Measurements from ENCODE around the gene PAPPA. TPM values are rescaled to one million over a fixed set of nuclear protein-coding genes. Genes with fewer than 3 reads are reported as not detected.

Gene PAPPA
- polyA plus RNA-seq, 1 of the 3 experiments (the other 2 are of a cell fraction): 44.5 TPM

DNA sequence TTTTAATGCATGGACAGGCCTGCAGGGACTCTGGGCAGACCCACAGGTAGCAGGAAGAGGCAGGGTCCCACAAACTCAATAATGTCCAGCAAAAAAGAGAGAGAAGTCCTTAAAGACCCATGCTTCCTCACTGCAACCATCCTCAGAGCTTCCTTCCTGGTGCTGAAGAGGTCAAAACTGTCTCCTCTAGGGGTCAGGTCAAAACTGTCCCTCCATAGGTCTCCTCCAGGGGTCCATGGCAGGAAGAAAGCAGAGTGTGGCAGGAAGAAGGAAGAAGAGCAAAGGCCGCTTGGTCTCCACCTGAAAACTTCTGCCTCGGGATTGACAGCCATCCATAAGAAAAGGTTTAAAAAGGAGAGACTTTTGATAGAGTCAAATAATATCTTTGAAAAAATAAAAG lies 271.7 kb downstream of the PAPPA start:
- peaks cover 0 to 13% of the 10 kb centered on the region in 2 experiments for H3K36me3 ChIP-seq (replicated peaks in 1 of 2; ENCODE audit: control insufficient read depth in 1 of 2, insufficient read depth in 2 of 2, low read length in 1 of 2)
- no peaks in the 10 kb centered on the region for H3K4me1 ChIP-seq (ENCODE audit: control insufficient read depth in 1 of 2, insufficient read depth in 2 of 2, low read depth in 1 of 2, low read length in 1 of 2)
- no peak overlapping the region for H2AFZ ChIP-seq (ENCODE audit: low read depth)
- 86% methylated on average over 2 of the region's 2 CpGs for WGBS (ENCODE audit: low lambda C conversion rate)
- no peaks in the 10 kb centered on the region for H3K27me3 ChIP-seq (ENCODE audit: insufficient read depth)
- no peaks in the 10 kb centered on the region for H4K20me1 ChIP-seq (ENCODE audit: insufficient read depth)
- no peak overlapping the region for H3K4me2 ChIP-seq
- no peaks in the 10 kb centered on the region for H3K9me3 ChIP-seq
- no peak for DNase-seq
- H3K79me2 ChIP-seq (ENCODE audit: insufficient read depth): no peaks in the 10 kb centered on the region
- no peak overlapping the region for H3K4me3 ChIP-seq (ENCODE audit: low read depth in 2 of 2, low read length in 1 of 2)
- TF ChIP-seq RXRA (IDR thresholded peaks at IDR 0.05; ENCODE audit: borderline replicate concordance, low read depth): no peak
- no peak for TF ChIP-seq RCOR1 (IDR thresholded peaks at IDR 0.05; ENCODE audit: low read length)
- TF ChIP-seq RAD21 (IDR thresholded peaks at IDR 0.05; ENCODE audit: low read length): no peak
- TF ChIP-seq, protein P1, sequence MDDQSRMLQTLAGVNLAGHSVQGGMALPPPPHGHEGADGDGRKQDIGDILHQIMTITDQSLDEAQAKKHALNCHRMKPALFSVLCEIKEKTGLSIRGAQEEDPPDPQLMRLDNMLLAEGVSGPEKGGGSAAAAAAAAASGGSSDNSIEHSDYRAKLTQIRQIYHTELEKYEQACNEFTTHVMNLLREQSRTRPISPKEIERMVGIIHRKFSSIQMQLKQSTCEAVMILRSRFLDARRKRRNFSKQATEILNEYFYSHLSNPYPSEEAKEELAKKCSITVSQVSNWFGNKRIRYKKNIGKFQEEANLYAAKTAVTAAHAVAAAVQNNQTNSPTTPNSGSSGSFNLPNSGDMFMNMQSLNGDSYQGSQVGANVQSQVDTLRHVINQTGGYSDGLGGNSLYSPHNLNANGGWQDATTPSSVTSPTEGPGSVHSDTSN (IDR thresholded peaks at IDR 0.05): no peak
- TF ChIP-seq, protein P2, sequence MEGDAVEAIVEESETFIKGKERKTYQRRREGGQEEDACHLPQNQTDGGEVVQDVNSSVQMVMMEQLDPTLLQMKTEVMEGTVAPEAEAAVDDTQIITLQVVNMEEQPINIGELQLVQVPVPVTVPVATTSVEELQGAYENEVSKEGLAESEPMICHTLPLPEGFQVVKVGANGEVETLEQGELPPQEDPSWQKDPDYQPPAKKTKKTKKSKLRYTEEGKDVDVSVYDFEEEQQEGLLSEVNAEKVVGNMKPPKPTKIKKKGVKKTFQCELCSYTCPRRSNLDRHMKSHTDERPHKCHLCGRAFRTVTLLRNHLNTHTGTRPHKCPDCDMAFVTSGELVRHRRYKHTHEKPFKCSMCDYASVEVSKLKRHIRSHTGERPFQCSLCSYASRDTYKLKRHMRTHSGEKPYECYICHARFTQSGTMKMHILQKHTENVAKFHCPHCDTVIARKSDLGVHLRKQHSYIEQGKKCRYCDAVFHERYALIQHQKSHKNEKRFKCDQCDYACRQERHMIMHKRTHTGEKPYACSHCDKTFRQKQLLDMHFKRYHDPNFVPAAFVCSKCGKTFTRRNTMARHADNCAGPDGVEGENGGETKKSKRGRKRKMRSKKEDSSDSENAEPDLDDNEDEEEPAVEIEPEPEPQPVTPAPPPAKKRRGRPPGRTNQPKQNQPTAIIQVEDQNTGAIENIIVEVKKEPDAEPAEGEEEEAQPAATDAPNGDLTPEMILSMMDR (IDR thresholded peaks at IDR 0.05): no peak
- TF ChIP-seq NRF1 (IDR thresholded peaks at IDR 0.05; ENCODE audit: low read depth, low read length): no peak
- no peak for TF ChIP-seq MXI1 (IDR thresholded peaks at IDR 0.05; ENCODE audit: low read depth, low read length)
- H3K9me2 ChIP-seq: no peaks in the 10 kb centered on the region
- no peak overlapping the region for H3K27ac ChIP-seq (ENCODE audit: low read depth in 2 of 2, low read length in 1 of 2)
- CTCF ChIA-PET: no interaction called here
- no peaks in the 10 kb centered on the region for H3F3A ChIP-seq (replicated peaks; ENCODE audit: insufficient read depth)
- H3K9ac ChIP-seq: no peak overlapping the region
- POLR2A ChIA-PET: no interaction called here

DNA sequence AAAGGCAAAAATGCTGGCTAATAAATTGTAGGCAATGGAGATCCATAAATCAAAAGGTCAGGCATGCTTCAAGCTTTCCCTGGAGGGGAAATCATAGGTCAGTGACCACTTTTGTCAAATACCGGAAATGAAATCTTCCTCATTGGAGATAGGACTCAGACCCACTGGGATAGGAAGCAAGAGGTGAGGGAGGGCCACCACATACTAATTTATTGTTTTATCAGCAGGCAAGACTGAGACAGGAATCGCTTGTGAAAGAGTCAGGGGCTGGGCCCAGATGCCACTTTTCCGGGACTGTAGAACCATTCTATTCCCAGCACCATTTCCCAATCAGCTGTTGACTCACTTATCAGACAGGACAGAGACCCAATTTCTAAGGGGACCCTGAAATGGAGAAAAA lies 277.3 kb downstream of the PAPPA start:
- Histone ChIP-seq H2AFZ (ENCODE audit: low read depth) (no peak overlapping the region), H3K27ac (ENCODE audit: low read depth in 2 of 2, low read length in 1 of 2) (no peak overlapping the region), H3K27me3 (ENCODE audit: insufficient read depth) (no peaks in the 10 kb centered on the region), H3K4me2 (no peak overlapping the region), H3F3A (replicated peaks; ENCODE audit: insufficient read depth) (no peaks in the 10 kb centered on the region), H3K36me3 (replicated peaks in 1 of 2; ENCODE audit: control insufficient read depth in 1 of 2, insufficient read depth in 2 of 2, low read length in 1 of 2) (peaks cover 0 to 3% of the 10 kb centered on the region in 2 experiments), H3K9me3 (no peaks in the 10 kb centered on the region), H3K9me2 (no peaks in the 10 kb centered on the region), H3K4me3 (ENCODE audit: low read depth in 2 of 2, low read length in 1 of 2) (no peak overlapping the region), H3K79me2 (ENCODE audit: insufficient read depth) (no peaks in the 10 kb centered on the region), H4K20me1 (ENCODE audit: insufficient read depth) (no peaks in the 10 kb centered on the region), H3K4me1 (ENCODE audit: control insufficient read depth in 1 of 2, insufficient read depth in 2 of 2, low read depth in 1 of 2, low read length in 1 of 2) (no peaks in the 10 kb centered on the region), H3K9ac (no peak overlapping the region)
- 93% methylated on average over 3 of the region's 3 CpGs for WGBS (ENCODE audit: low lambda C conversion rate)
- ChIA-PET CTCF (no interaction called here), POLR2A (no interaction called here)
- TF ChIP-seq GABPA (IDR thresholded peaks at IDR 0.05; ENCODE audit: low read depth): no peak
- DNase-seq: no peak

DNA sequence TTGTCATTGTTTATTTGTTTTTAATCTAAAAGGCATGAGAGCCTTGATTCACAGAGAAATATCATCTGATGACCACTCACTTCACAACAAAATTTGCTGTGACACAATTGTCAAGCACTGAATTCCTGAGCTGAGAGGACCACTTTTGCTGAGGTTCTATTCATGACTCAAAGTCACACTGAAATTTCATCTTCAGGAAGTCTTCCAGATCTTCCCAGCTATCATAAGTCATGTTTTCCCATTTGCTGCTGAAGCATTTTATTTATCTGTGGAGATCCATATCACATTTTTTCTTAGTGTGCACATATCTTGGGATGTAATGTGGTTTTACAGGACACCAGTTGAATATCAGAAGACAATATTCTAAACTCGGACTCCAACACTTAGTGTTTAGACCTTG lies 278.5 kb downstream of the PAPPA start:
- no peaks in the 10 kb centered on the region for H3K9me3 ChIP-seq
- WGBS (ENCODE audit: low lambda C conversion rate): 92% methylated on average over 1 of the region's 1 CpG
- H3K9me2 ChIP-seq: no peaks in the 10 kb centered on the region
- ChIA-PET POLR2A (no interaction called here), CTCF (interaction anchor here (0.6 to 1.2 kb wide), 2 partner anchors 117 to 848 kb away, joined by 3 read pairs; no protein-coding TSS in a partner anchor)
- H2AFZ ChIP-seq (ENCODE audit: low read depth): no peak overlapping the region
- H3K36me3 ChIP-seq (replicated peaks in 1 of 2; ENCODE audit: control insufficient read depth in 1 of 2, insufficient read depth in 2 of 2, low read length in 1 of 2): no peaks in the 10 kb centered on the region
- H3K9ac ChIP-seq: no peak overlapping the region
- H3K27me3 ChIP-seq (ENCODE audit: insufficient read depth): no peaks in the 10 kb centered on the region
- TF ChIP-seq GATA2 (CRISPR knock-in tag; IDR thresholded peaks at IDR 0.05): no peak
- no peak for TF ChIP-seq SIN3A (IDR thresholded peaks at IDR 0.05; ENCODE audit: borderline replicate concordance, low read depth, low read length)
- TF ChIP-seq RCOR1 (IDR thresholded peaks at IDR 0.05; ENCODE audit: low read length): no peak
- TF ChIP-seq, protein P2 (IDR thresholded peaks at IDR 0.05): no peak
- no peak for TF ChIP-seq JUND (IDR thresholded peaks at IDR 0.05)
- no peak overlapping the region for H3K4me2 ChIP-seq
- no peak overlapping the region for H3K27ac ChIP-seq (ENCODE audit: low read depth in 2 of 2, low read length in 1 of 2)
- H3K4me1 ChIP-seq (ENCODE audit: control insufficient read depth in 1 of 2, insufficient read depth in 2 of 2, low read depth in 1 of 2, low read length in 1 of 2): no peaks in the 10 kb centered on the region
- no peaks in the 10 kb centered on the region for H3K79me2 ChIP-seq (ENCODE audit: insufficient read depth)
- no peak overlapping the region for H3K4me3 ChIP-seq (ENCODE audit: low read depth in 2 of 2, low read length in 1 of 2)
- no peaks in the 10 kb centered on the region for H3F3A ChIP-seq (replicated peaks; ENCODE audit: insufficient read depth)
- DNase-seq: no peak
- no peaks in the 10 kb centered on the region for H4K20me1 ChIP-seq (ENCODE audit: insufficient read depth)
